Measurements from ENCODE around the gene KRT26. TPM values are rescaled to one million over a fixed set of nuclear protein-coding genes. Genes with fewer than 3 reads are reported as not detected.

KRT26 gene
- total and polyA plus RNA-seq, 2 of the 13 experiments (the other 11 are each of a cell fraction or from before 2014, with no cell fraction given): not detected

GRCh38 chr17:40730970-40731369 lies 41.0 kb downstream of the KRT26 start (continued):
- no peak for TF ChIP-seq ZNF446 (CRISPR knock-in tag; IDR thresholded peaks at IDR 0.05)
- peak; percentile 76 for TF ChIP-seq MAFF (IDR thresholded peaks at IDR 0.05; ENCODE audit: low read depth, low read length)

- intact Hi-C loops (cut with micrococcal nuclease; ENCODE audit: unreplicated experiment) (loop anchor here (2.0 kb wide), 1 partner anchor 113 kb away; no protein-coding TSS in a partner anchor), in situ Hi-C loops (cut with HindIII; ENCODE audit: extremely low pct_ligation_motif_present, low pct_unique_long_range_greater_than_20kb) (no loop called here)
- TF ChIP-seq DZIP1 (CRISPR knock-in tag; IDR thresholded peaks at IDR 0.05) (no peak), ISX (CRISPR knock-in tag; conservative IDR thresholded peaks at IDR 0.05) (no peak), MBNL3 (CRISPR knock-in tag; conservative IDR thresholded peaks at IDR 0.05) (no peak), BRCA1 (CRISPR knock-in tag; IDR thresholded peaks at IDR 0.05) (no peak), AKAP8 (CRISPR knock-in tag; IDR thresholded peaks at IDR 0.05) (no peak), CSRNP2 (CRISPR knock-in tag; conservative IDR thresholded peaks at IDR 0.05; ENCODE audit: low read depth) (no peak), CCAR2 (optimal IDR thresholded peaks at IDR 0.05; ENCODE audit: low read depth, low read length) (no peak)
- H3K4me1 ChIP-seq (ENCODE audit: insufficient read depth, low read length): no peaks in the 10 kb centered on the region
- ChIA-PET CTCF (ENCODE audit: low intra/inter-chr PET ratio, low total read pairs) (no interaction called here), POLR2A (no interaction called here)
- DNase-seq (ENCODE audit: low spot score): no peak
- no peak overlapping the region for H3K4me3 ChIP-seq (replicated peaks in 1 of 3; ENCODE audit: insufficient read depth in 1 of 3, low read depth in 2 of 3, low read length in 3 of 3)
- H3K9me3 ChIP-seq (ENCODE audit: low read length): no peaks in the 10 kb centered on the region
- H3K9ac ChIP-seq (ENCODE audit: insufficient read depth, low read depth, low read length): no peak overlapping the region
- whole genome bisulfite sequencing (ENCODE audit: low lambda C conversion rate): 18% methylated on average over 8 of the region's 8 CpGs
- no peak for FAIRE-seq
- no peaks in the 10 kb centered on the region for H3K79me2 ChIP-seq (ENCODE audit: insufficient read depth, low read length)
- H3K27me3 ChIP-seq (ENCODE audit: control insufficient read depth in 1 of 2, insufficient read depth in 2 of 2, low read length in 2 of 2): no peaks in the 10 kb centered on the region
- no peak overlapping the region for H2AFZ ChIP-seq (ENCODE audit: low read length)
- ATAC-seq: no peak
- H3K36me3 ChIP-seq (replicated peaks in 1 of 2; ENCODE audit: control insufficient read depth in 1 of 2, insufficient read depth in 2 of 2, low read length in 2 of 2): no peaks in the 10 kb centered on the region
- H3K27ac ChIP-seq (ENCODE audit: extremely low read length, insufficient read depth, low read length): no peak overlapping the region
- no peaks in the 10 kb centered on the region for H4K20me1 ChIP-seq (ENCODE audit: insufficient read depth, low read length)
- no peak overlapping the region for H3K4me2 ChIP-seq (ENCODE audit: low read depth, low read length)
- BruUV-seq (replicated peaks): no TSS peak
Measured at GRCh38 chr17:40727447-40728231, 44.4 kb downstream of the KRT26 start.
